Skin epidermis (tissue), 12 donors: Measurements from ENCODE around the gene MAGEA2B.
"Not testable (repeated sequence)": the region's sequence is repeated elsewhere in the genome, so short reads cannot be mapped to it uniquely, and the experiment has no call there.

Experiments used
- H3K27ac ChIP-seq, 21 experiments: fragments of 200-600 bp; sonication (generic) in 11 of 21; one replicate each; pipeline ENCODE4 v1.5.0; 2020; ENCODE audit warnings: mild to moderate bottlenecking in 3 of 21, inconsistent platforms in 2 of 21, moderate library complexity in 2 of 21
- H3K4me3 ChIP-seq, 7 experiments: fragments of 200-600 bp; sonication (generic) in 2 of 7; one replicate each; pipeline ENCODE4 v1.5.0; 2020; ENCODE audit warnings: inconsistent platforms in 2 of 7, mild to moderate bottlenecking in 2 of 7, moderate library complexity in 1 of 7

MAGEA2B gene

DNA sequence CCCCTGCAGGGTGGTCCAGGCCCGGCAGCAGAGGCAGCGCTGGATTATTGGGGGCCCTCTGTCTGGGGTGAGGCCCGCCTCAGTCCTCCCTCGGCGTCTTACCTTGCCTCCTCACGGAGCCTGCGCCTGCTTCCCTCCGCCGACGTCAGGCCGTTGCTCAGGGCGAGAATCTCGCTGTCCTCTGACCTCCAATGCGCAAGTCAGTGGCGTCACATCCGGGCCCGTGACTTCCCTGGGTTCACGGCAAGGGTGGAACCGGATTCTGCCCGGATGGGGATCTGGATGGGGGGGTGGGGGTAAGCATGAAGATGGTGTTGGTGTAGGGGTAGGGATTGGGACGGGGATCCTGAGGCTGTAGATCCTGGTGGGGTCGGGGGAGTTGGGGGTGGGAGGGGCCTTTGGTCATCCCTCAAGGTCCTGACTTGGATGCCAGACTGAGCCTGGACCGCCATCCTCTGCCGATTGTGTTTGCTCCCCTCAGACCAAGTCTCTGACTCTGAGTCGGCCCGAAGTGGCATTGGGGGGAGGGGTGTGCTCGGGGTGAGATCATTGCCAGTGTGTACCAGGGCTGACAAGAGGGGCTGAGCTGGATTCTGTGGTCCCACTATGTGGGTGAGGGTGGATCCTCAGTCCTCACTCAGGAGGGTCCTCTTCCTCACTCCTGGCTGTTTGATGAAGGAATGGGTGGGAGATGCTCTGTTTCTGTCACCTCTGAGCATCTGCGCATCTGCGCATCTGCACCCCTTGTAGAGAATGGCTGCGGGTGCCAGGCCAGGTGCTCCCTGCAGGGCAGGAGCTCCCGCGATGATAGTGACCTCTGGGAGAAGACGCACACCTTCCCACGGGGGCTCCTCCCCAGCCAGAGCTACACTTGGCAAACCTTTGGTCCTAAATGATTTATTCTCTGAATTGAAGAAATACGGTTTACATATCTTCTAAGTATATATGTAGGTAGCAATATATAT lies 39.5 kb downstream of the MAGEA2B start, which contains the start of gene MAGEA2:
Gene MAGEA2, minus strand, starts transcription at position 157 of the 965 bp plus-strand sequence. CDS start 2,479 bp downstream, outside the sequence.
- H3K27ac ChIP-seq, H3K4me3 ChIP-seq: not testable (repeated sequence)

DNA sequence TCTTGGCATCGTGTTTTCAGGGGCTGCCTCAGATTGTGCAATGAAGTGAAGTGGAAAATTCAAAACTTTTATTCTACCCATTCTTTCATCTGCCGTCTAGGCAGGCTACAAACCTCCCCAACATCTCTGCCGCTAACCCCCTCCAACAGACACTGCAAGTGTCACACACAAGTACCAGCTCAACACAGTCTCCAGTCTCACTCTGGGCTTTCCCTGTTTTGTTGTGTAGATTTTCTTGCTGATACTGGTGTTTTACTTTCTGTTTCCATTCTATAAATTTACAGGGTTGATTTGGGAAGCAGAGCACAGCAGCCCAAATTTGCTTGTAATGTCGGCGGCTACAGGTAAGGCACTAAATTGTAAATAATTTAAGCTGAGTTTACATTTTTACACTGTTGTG lies 40.4 kb downstream of the MAGEA2B start:
- not testable (repeated sequence) for H3K4me3 ChIP-seq, H3K27ac ChIP-seq

DNA sequence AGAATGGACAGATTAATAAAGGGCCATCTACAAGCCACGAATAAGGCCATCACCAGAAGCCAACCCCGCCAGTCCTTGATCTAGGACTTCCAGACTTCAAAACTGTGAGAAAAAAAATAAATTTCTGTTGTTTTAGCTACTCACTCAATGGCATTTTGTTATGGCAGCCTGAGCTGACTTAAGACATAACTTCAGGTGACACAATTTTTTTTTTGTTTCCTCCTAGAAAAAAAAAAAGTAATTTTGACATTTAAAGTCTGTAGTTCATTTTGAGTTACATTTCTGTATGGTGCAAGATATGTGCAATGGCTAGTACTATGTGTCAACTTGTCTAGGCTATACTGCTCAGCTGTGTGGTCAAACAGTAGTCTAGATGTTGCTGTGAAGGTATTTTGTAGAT lies 44.5 kb downstream of the MAGEA2B start, which contains the start of gene CSAG3:
Gene CSAG3, plus strand, starts transcription at position 301 of the 400 bp plus-strand sequence.
- not testable (repeated sequence) for H3K4me3 ChIP-seq, H3K27ac ChIP-seq

DNA sequence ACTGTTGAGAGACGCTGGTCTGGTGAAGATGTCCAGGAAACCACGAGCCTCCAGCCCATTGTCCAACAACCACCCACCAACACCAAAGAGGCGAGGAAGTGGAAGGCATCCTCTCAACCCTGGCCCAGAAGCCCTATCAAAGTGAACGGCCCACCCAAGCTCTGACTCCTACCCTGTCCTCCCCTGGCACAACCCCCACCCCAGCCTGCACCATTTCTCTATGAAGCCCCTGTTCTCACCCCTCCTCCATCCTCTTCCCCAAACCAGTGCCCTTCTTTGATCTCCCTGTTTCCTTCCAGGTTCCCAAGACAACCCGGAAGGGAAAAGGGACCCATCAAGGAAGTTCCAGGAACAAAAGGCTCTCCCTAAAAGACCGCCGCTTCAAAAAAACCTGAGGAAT lies 45.1 kb downstream of the MAGEA2B start:
- H3K4me3 ChIP-seq, H3K27ac ChIP-seq: not testable (repeated sequence)

DNA sequence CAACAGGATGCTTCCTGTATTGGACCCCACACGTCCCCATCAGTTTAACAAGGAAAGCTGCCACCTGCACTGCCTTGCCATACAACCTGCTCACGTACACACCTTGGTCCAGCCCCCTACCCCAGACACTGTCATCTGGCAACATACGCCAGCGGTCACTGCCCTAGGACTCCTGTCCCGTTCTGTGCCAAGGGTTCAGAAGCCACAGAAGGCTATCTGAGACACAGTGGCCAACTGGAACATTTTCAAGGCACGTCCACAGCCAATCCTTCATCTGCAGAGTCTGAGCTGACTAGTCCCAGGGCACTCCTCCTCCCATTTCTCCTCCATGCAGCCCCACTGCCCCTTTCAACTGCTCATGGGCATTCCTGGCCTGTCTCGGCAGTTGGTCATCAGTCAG lies 47.2 kb downstream of the MAGEA2B start:
- H3K27ac ChIP-seq, H3K4me3 ChIP-seq: not testable (repeated sequence)

DNA sequence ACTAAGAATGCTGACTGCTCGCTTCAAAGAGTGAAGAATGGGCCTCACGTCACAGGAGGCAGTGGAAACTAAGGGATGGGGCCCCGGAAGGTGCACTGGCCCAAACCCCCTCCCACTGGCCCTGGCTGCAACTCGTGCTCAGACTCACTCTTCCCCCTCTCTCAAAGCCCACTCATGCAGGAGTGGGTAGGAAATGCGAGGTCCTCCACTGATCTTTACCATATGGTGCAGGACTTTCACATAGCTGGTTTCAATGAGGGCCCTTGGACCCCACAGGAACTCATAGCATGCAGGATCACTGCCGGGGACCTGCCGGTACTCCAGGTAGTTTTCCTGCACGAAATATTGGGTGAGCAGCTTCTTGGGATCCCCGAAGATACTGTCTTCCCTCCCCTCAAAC lies 52.1 kb downstream of the MAGEA2B start:
- not testable (repeated sequence) for H3K4me3 ChIP-seq

More for the DNA sequence above, 52.1 kb downstream of the MAGEA2B start:
- H3K27ac ChIP-seq = not testable (repeated sequence)
